Activated T-cell treated with anti-CD3 and anti-CD28 coated beads for 24 hours (primary cell): Measurements from ENCODE around the gene KLC4.
"Not testable (repeated sequence)": the region's sequence is repeated elsewhere in the genome, so short reads cannot be mapped to it uniquely, and the experiment has no call there.

Experiments
- DNase-seq: peaks from one replicate; pipeline ENCODE4 v3.0.0-alpha.2; 2020; ENCODE audit warnings: low read depth

Gene KLC4

GRCh38 chr6:43070028-43070632 is 10.7 kb downstream of the KLC4 start:
- DNase-seq = no peak

GRCh38 chr6:43074847-43075669 is 15.6 kb downstream of the KLC4 start:
- no peak for DNase-seq

GRCh38 chr6:43075670-43076463 is 16.4 kb downstream of the KLC4 start, which contains the start of gene PTK7:
Gene PTK7, plus strand, starts transcription at chr6:43076314. Its CDS starts 175 bp downstream, at chr6:43076489.
- peak; percentile 15 for DNase-seq

- DNase-seq = no peak
Observed at GRCh38 chr6:43076464-43077332, 17.3 kb downstream of the KLC4 start.

GRCh38 chr6:43077333-43077809 is 17.9 kb downstream of the KLC4 start:
- DNase-seq = no peak

- DNase-seq = no peak
Observed at GRCh38 chr6:43077981-43078511, 18.6 kb downstream of the KLC4 start.

GRCh38 chr6:43078691-43079090 is 19.3 kb downstream of the KLC4 start:
- DNase-seq = no peak

- DNase-seq = no peak
Observed at GRCh38 chr6:43081043-43081442, 21.6 kb downstream of the KLC4 start.

- not testable (repeated sequence) for DNase-seq
Observed at GRCh38 chr6:43081922-43082321, 22.5 kb downstream of the KLC4 start.

GRCh38 chr6:43082806-43083655 is 23.6 kb downstream of the KLC4 start:
- DNase-seq = no peak

- DNase-seq = no peak
Observed at GRCh38 chr6:43086022-43086658, 26.7 kb downstream of the KLC4 start.

GRCh38 chr6:43088654-43089056 is 29.2 kb downstream of the KLC4 start:
- DNase-seq = no peak

GRCh38 chr6:43089467-43089866 is 30.0 kb downstream of the KLC4 start:
- no peak for DNase-seq

- DNase-seq = no peak
Observed at GRCh38 chr6:43089874-43090558, 30.6 kb downstream of the KLC4 start.

GRCh38 chr6:43090559-43090956 is 31.1 kb downstream of the KLC4 start:
- no peak for DNase-seq

GRCh38 chr6:43091020-43091419 is 31.6 kb downstream of the KLC4 start:
- DNase-seq = no peak

GRCh38 chr6:43091436-43091991 is 32.1 kb downstream of the KLC4 start:
- no peak for DNase-seq

GRCh38 chr6:43092635-43093034 is 33.2 kb downstream of the KLC4 start:
- DNase-seq = no peak
